Stomach (tissue), 9 donors: ENCODE data around the gene C1QBP. TPM values are rescaled to one million over a fixed set of nuclear protein-coding genes. Genes with fewer than 3 reads are reported as not detected.
"Not testable (repeated sequence)": the region's sequence is repeated elsewhere in the genome, so short reads cannot be mapped to it uniquely, and the experiment has no call there.

ENCODE experiments used
- DNase-seq, 2 donors: peaks; one replicate each; pipeline versions ENCODE4 v3.0.0 to v3.0.0-alpha.2; 2013 to 2019
- H3K27ac ChIP-seq, 5 donors: fragments of 200-600 bp in 4 of 5; sonication (generic) in 4 of 5; one replicate each; pipeline ENCODE4 v1.5.1; 2013 to 2019; ENCODE audit warnings: mild to moderate bottlenecking in 1 of 5, moderate library complexity in 1 of 5
- H3K27me3 ChIP-seq, 3 donors: fragments of 200-600 bp; sonication (generic); one replicate each; pipeline ENCODE4 v1.5.1; 2017 to 2019; ENCODE audit warnings: mixed run types in 1 of 3
- H3K36me3 ChIP-seq, 4 donors: fragments of 200-600 bp; sonication (generic); 1 replicate in 3 of 4; 2 replicates in 1 of 4; pipeline ENCODE4 v1.5.1; 2016 to 2019
- H3K4me1 ChIP-seq, 4 donors: fragments of 200-600 bp; sonication (generic); one replicate each; pipeline ENCODE4 v1.5.1; 2016 to 2019
- H3K4me3 ChIP-seq, 4 donors: fragments of 200-600 bp; sonication (generic) in 3 of 4; one replicate each; pipeline ENCODE4 v1.5.1; 2016 to 2019; ENCODE audit warnings: mild to moderate bottlenecking in 1 of 4
- H3K9me3 ChIP-seq, 4 donors: fragments of 200-600 bp; sonication (generic); one replicate each; pipeline ENCODE4 v1.5.1; 2016 to 2019
- EP300 ChIP-seq: sonication (generic); formaldehyde crosslinking; IDR thresholded peaks from one replicate; pipeline ENCODE4 v1.6.1; 2017; ENCODE audit warnings: antibody characterized with exemption
- POLR2A ChIP-seq, 4 donors: fragments of 450-650 bp; IDR thresholded peaks; one replicate each; pipeline ENCODE4 v1.6.1; 2016; ENCODE audit warnings: antibody characterized with exemption in 4 of 4, control low read depth in 2 of 4, mild to moderate bottlenecking in 1 of 4, moderate library complexity in 1 of 4
- POLR2AphosphoS5 ChIP-seq, 3 donors: sonication (generic); formaldehyde crosslinking; IDR thresholded peaks; one replicate each; pipeline ENCODE4 v1.6.1; 2016; ENCODE audit warnings: antibody characterized with exemption in 3 of 3
- WGBS, 5 donors: extraction: QIAGEN DNeasy Blood & Tissue Kit in 3 of 5; methylation state at CpG; one replicate each; pipeline versions ENCODE4 v1.1.5 to v1.1.7; 2013 to 2018; 5-methylcytosine and 5-hydroxymethylcytosine counted together
- intact Hi-C: fragments of 100-400 bp; cut with DNase I; formaldehyde crosslinking; loops from one replicate; pipeline ENCODE4 v1.15.1; 2023; ENCODE audit warnings: low total_unique reads
- polyA plus RNA-seq, 3 donors: library from polyadenylated mRNA; stranded (reverse); fragments of 200-250 nt; gene quantifications; one replicate each; pipeline ENCODE4 v1.2.3, GENCODE V29; 2013
- total RNA-seq, 5 donors: library from RNA; depleted of rRNA; stranded (reverse); fragments of >200 nt; gene quantifications; one replicate each; pipeline versions ENCODE4 v1.1.0 to v1.2.3, GENCODE V29; 2014 to 2016
- TF ChIP-seq, protein P1 (sequence below), 7 experiments: fragments of 450-650 bp in 4 of 7; fragments of 200-600 bp in 3 of 7; sonication (generic) in 3 of 7; IDR thresholded peaks; one replicate each; pipeline ENCODE4 v1.5.1; 2016 to 2019; ENCODE audit warnings: antibody characterized with exemption in 7 of 7, control low read depth in 2 of 7, mild to moderate bottlenecking in 1 of 7
- donor health status: healthy with polysubstance abuse.
- donor health status: Bipolar disorder and iron deficiency.
- donor health status: healthy.

C1QBP gene
- total and polyA plus RNA-seq, 8 donors, result 26.8 to 320 (median 95.4) TPM

- intact Hi-C loops, result no loop called here
- DNase-seq, result no peak
- Histone ChIP-seq H3K36me3 (peaks cover 27 to 62% (median 55%) of the 10 kb centered on the region in 4 donors), H3K4me1 (peaks cover 16 to 44% (median 27%) of the 10 kb centered on the region in 4 donors), H3K9me3 (no peaks in the 10 kb centered on the region), H3K4me3 (peak overlapping the region; percentile 89 to 98 (median 93)), H3K27me3 (no peaks in the 10 kb centered on the region), H3K27ac (peak overlapping the region; percentile 78 to 91 (median 83))
- 4 to 26% (median 8%) methylated on average over 1 of the region's 1 CpG for WGBS, 5 donors
- TF ChIP-seq, protein P1, sequence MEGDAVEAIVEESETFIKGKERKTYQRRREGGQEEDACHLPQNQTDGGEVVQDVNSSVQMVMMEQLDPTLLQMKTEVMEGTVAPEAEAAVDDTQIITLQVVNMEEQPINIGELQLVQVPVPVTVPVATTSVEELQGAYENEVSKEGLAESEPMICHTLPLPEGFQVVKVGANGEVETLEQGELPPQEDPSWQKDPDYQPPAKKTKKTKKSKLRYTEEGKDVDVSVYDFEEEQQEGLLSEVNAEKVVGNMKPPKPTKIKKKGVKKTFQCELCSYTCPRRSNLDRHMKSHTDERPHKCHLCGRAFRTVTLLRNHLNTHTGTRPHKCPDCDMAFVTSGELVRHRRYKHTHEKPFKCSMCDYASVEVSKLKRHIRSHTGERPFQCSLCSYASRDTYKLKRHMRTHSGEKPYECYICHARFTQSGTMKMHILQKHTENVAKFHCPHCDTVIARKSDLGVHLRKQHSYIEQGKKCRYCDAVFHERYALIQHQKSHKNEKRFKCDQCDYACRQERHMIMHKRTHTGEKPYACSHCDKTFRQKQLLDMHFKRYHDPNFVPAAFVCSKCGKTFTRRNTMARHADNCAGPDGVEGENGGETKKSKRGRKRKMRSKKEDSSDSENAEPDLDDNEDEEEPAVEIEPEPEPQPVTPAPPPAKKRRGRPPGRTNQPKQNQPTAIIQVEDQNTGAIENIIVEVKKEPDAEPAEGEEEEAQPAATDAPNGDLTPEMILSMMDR (IDR thresholded peaks at IDR 0.05), result peak in 1 of 7 experiments; percentile 36
- no peak for TF ChIP-seq POLR2AphosphoS5 (IDR thresholded peaks at IDR 0.05)
Observed at GRCh38 chr17:5439446-5439764, 450 bp upstream of the C1QBP start.

DNA sequence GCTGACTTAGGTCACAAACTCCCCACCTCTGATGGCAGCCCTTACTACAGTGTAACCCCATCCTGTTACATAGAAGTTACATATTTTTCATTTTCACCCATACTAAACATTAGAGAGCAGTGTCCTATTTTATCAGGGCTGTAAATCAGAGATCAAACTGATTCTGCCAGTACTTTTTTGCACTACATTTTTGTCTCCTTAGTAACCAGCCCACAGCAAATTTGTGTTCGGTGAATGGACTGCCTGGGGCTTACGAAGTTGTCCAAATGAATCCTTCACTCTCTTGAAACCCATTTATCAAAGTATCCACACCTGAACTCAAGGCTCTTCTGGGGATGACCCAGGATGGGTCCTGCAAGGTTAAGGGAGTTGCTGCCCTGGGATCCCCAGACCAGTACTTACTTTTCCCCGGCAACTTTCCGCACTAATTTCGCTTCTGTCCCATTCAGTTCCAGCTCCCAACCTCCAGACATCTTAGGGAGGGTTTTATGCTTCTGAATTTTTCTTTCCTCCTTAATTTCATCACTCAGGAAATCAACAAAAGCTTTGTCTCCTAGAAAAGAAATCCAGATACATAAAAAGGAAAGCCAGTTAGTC, 1.1 kb downstream of the C1QBP start:
- 38 to 53% (median 41%) methylated on average over 5 of the region's 5 CpGs for WGBS, 5 donors
- Histone ChIP-seq H3K9me3 (no peaks in the 10 kb centered on the region), H3K36me3 (peaks cover 21 to 62% (median 55%) of the 10 kb centered on the region in 4 donors), H3K27ac (peak overlapping the region in 4 of 5 donors; percentile 78 to 91 (median 84)), H3K27me3 (no peaks in the 10 kb centered on the region), H3K4me1 (peaks cover 16 to 44% (median 30%) of the 10 kb centered on the region in 4 donors), H3K4me3 (peak overlapping the region; percentile 89 to 98 (median 93))
- TF ChIP-seq, protein P1 (IDR thresholded peaks at IDR 0.05), result no peak
- no peak for TF ChIP-seq POLR2A (IDR thresholded peaks at IDR 0.05)
- TF ChIP-seq EP300, result no peak
- no peak for TF ChIP-seq POLR2AphosphoS5 (IDR thresholded peaks at IDR 0.05)
- intact Hi-C loops, result no loop called here
- DNase-seq, result no peak

DNA sequence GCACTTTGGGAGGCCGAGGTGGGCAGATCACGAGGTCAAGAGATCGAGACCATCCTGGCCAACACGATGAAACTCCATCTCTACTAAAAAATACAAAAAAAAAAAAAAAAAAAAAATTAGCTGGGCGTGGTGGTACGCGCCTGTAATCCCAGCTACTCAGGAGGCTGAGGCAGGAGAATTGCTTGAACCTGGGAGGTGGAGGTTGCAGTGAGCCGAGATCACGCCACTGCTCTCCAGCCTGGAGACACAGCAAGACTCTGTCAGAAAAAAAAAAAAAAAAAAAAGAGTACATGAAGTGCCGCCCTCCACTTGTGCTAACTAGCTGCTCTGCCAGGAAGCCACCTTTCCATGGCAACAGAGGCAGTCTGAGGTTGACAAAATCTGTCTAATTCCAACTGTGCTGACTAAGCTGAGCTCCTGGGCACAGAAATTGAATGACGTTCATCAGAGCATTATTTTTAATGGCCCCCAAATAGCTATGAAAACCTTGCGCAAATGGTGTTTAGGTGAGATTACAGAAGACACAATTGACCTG, 3.1 kb downstream of the C1QBP start:
- DNase-seq, H3K27me3 ChIP-seq, intact Hi-C loops, H3K27ac ChIP-seq, H3K9me3 ChIP-seq, H3K4me3 ChIP-seq: not testable (repeated sequence)
- Histone ChIP-seq H3K4me1 (peaks cover 16 to 44% (median 30%) of the 10 kb centered on the region in 4 donors), H3K36me3 (peaks cover 28 to 70% (median 67%) of the 10 kb centered on the region in 4 donors)
- 88 to 91% (median 90%) methylated on average over 9 to 12 of the region's 12 CpGs for WGBS, 5 donors

- Histone ChIP-seq H3K4me3 (no peak overlapping the region), H3K27ac (no peak overlapping the region), H3K9me3 (no peaks in the 10 kb centered on the region), H3K36me3 (peaks cover 28 to 78% (median 76%) of the 10 kb centered on the region in 4 donors), H3K27me3 (no peaks in the 10 kb centered on the region), H3K4me1 (peaks cover 16 to 44% (median 32%) of the 10 kb centered on the region in 4 donors)
- TF ChIP-seq EP300 (no peak), POLR2AphosphoS5 (IDR thresholded peaks at IDR 0.05) (no peak), POLR2A (IDR thresholded peaks at IDR 0.05) (no peak)
- TF ChIP-seq, protein P1 (IDR thresholded peaks at IDR 0.05), result no peak
- intact Hi-C loops, result no loop called here
- DNase-seq, result no peak
- WGBS, 5 donors, result 86 to 97% (median 89%) methylated on average over 2 of the region's 2 CpGs
Observed at GRCh38 chr17:5434984-5435383, 4.0 kb downstream of the C1QBP start.

- H3K36me3 ChIP-seq, result peaks cover 45 to 100% (median 99%) of the 10 kb centered on the region in 4 donors
- 74 to 84% (median 81%) methylated on average over 3 of the region's 3 CpGs for WGBS, 5 donors
- intact Hi-C loops, result no loop called here
Observed at GRCh38 chr17:5431949-5432556, 6.9 kb downstream of the C1QBP start.

DNA sequence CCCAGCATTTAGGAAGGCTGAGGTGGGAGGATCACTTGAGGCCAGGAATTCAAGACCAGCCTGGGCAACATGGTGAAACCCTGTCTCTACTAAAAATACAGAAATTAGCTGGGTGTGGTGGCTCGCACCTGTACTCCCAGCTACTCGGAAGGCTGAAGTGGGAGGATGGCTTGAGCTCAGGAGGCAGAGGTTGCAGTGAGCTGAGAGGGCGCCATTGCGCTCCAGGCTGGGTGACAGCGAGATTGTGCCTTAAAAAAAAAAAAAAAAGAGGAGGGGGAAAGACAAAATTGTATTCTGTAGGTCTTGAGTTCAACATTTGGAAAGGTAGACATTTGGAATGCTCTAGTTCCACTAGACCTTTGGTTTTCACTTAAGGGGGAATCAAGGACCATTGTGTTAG, 7.7 kb downstream of the C1QBP start:
- H3K27me3 ChIP-seq, H3K9me3 ChIP-seq, DNase-seq, intact Hi-C loops, H3K27ac ChIP-seq, H3K4me3 ChIP-seq: not testable (repeated sequence)
- Histone ChIP-seq H3K4me1 (peaks cover 0 to 17% (median 12%) of the 10 kb centered on the region in 4 donors), H3K36me3 (peaks cover 45 to 100% (median 99%) of the 10 kb centered on the region in 4 donors)
- 75 to 88% (median 78%) methylated on average over 5 of the region's 5 CpGs for WGBS, 5 donors

More at GRCh38 chr17:5431949-5432556, 6.9 kb downstream of the C1QBP start:
- no peak overlapping the region for H3K4me3 ChIP-seq
- no peak for DNase-seq
- H3K9me3 ChIP-seq, result no peaks in the 10 kb centered on the region
- H3K27me3 ChIP-seq, result no peaks in the 10 kb centered on the region
- H3K27ac ChIP-seq, result no peak overlapping the region
- TF ChIP-seq POLR2A (IDR thresholded peaks at IDR 0.05) (no peak), POLR2AphosphoS5 (IDR thresholded peaks at IDR 0.05) (no peak), EP300 (no peak)
- TF ChIP-seq, protein P1 (IDR thresholded peaks at IDR 0.05), result no peak
- H3K4me1 ChIP-seq, result peaks cover under 1 to 26% (median 18%) of the 10 kb centered on the region in 4 donors
